Activated T-helper 1 cell treated with Interleukin-2 at 50 U/mL for 16 hours (primary cell): Measurements from ENCODE around the gene YKT6.

ENCODE experiments used
- DNase-seq: peaks from one replicate; pipeline ENCODE4 v3.0.0-alpha.2; 2020; ENCODE audit warnings: low read depth

YKT6 gene

GRCh38 chr7:44219371-44220045, 18.7 kb downstream of the YKT6 start:
- no peak for DNase-seq

- DNase-seq = no peak
Observed at GRCh38 chr7:44220046-44220357, 19.2 kb downstream of the YKT6 start.

- no peak for DNase-seq
Observed at GRCh38 chr7:44220358-44221112, 19.8 kb downstream of the YKT6 start.

GRCh38 chr7:44221231-44221791, 20.5 kb downstream of the YKT6 start:
- no peak for DNase-seq

- DNase-seq = no peak
Observed at GRCh38 chr7:44222074-44222473, 21.3 kb downstream of the YKT6 start.

GRCh38 chr7:44222776-44223261, 22.0 kb downstream of the YKT6 start:
- DNase-seq = no peak

GRCh38 chr7:44223362-44224079, 22.7 kb downstream of the YKT6 start:
- no peak for DNase-seq

GRCh38 chr7:44224080-44224973, 23.5 kb downstream of the YKT6 start:
- no peak for DNase-seq

- DNase-seq = no peak
Observed at GRCh38 chr7:44224974-44225565, 24.3 kb downstream of the YKT6 start.

DNA sequence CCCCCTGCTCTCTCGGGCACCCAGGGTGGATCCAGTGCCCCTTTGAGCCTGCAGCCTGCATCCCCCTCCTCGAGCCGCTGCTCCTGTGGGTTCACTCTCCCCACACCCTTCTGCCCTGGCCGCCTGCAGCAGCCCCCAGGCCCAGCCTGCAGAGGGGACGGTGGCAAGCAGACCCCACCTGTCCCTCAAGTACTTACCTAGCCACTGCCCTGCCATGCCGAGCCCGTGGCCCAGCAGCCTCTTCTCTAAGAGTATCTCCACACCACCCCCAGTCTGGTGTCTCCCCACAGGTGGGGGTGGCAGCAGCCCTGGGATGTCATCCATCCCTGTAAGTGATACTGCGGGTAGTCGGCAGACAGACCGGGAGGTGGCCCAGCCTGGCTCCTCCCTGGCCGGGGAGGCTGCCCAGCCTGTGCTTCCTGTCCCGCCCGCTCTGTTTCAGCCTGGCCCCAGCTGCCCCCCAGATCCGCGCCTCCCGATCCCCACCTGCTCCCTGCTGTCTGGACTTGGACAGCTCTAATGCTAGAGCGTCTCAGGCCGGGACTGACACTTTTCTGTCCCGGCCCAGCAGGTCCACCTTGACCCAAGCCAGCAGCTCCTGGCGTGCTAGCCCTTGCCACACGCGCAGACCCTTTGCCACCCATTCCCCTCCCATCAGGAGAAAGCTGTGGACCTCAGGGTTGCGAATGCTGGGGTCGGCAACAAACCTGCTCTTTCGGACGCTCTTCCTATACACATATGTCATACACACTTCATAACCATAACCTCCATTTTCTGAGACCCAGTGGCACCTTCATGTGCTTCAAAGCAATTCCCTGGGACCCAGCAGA, 25.0 kb downstream of the YKT6 start:
- DNase-seq = no peak

- DNase-seq = no peak
Observed at GRCh38 chr7:44226396-44226753, 25.6 kb downstream of the YKT6 start.

DNA sequence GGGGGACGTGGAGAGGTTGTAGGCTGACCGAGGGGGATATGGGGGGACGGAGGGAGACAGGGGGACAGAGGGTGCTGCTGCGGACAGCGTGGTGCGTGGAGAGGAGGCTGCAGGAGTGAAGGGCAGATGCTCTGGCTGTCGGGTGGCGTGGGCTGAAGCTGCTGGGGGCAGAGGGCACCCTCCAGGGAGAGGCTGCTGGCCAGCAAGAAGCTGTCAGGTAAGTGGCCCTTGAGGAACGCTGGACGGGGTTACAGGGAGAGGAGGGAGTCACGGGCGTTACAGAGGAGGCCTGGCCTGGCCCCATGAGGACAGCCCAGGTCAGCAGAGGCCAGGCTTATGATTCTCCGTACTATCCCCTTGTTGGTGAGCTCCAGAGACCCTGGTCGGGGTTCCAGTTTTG, 27.1 kb downstream of the YKT6 start:
- no peak for DNase-seq

GRCh38 chr7:44228571-44229350, 28.0 kb downstream of the YKT6 start:
- no peak for DNase-seq

- no peak for DNase-seq
Observed at GRCh38 chr7:44229546-44230105, 28.8 kb downstream of the YKT6 start.

- DNase-seq = no peak
Observed at GRCh38 chr7:44230286-44230685, 29.5 kb downstream of the YKT6 start.

GRCh38 chr7:44231088-44231487, 30.3 kb downstream of the YKT6 start:
- DNase-seq = no peak

GRCh38 chr7:44232396-44232795, 31.6 kb downstream of the YKT6 start:
- DNase-seq = no peak

- DNase-seq = no peak
Observed at GRCh38 chr7:44232901-44233715, 32.3 kb downstream of the YKT6 start.
